ENCODE measurements around the gene MAP7D3. TPM values are rescaled to one million over a fixed set of nuclear protein-coding genes. Genes with fewer than 3 reads are reported as not detected.

Gene MAP7D3
- polyA plus RNA-seq, 1 experiment: 15.7 TPM

GRCh38 chrX:136198010-136198409 is 53.2 kb downstream of the MAP7D3 start:
- no peaks in the 10 kb centered on the region for H3K27me3 ChIP-seq (ENCODE audit: control insufficient read depth, insufficient read depth, low read length)
- POLR2A ChIA-PET: interaction anchor here (0.6 to 0.8 kb wide), 4 partner anchors 15 to 30 kb away, joined by 3 to 9 read pairs (median 6); no protein-coding TSS in a partner anchor
- CTCF ChIA-PET: interaction anchor here (1.7 kb wide), 1 partner anchor 35 kb away, joined by 3 read pairs; no protein-coding TSS in a partner anchor
- H3K36me3 ChIP-seq (ENCODE audit: control insufficient read depth, insufficient read depth, low read length): no peaks in the 10 kb centered on the region
- DNase-seq (ENCODE audit: low read depth): no peak
- TF ChIP-seq, protein P1, sequence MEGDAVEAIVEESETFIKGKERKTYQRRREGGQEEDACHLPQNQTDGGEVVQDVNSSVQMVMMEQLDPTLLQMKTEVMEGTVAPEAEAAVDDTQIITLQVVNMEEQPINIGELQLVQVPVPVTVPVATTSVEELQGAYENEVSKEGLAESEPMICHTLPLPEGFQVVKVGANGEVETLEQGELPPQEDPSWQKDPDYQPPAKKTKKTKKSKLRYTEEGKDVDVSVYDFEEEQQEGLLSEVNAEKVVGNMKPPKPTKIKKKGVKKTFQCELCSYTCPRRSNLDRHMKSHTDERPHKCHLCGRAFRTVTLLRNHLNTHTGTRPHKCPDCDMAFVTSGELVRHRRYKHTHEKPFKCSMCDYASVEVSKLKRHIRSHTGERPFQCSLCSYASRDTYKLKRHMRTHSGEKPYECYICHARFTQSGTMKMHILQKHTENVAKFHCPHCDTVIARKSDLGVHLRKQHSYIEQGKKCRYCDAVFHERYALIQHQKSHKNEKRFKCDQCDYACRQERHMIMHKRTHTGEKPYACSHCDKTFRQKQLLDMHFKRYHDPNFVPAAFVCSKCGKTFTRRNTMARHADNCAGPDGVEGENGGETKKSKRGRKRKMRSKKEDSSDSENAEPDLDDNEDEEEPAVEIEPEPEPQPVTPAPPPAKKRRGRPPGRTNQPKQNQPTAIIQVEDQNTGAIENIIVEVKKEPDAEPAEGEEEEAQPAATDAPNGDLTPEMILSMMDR (IDR thresholded peaks at IDR 0.05; ENCODE audit: insufficient read depth, low read depth, low read length): no peak
- H3K4me3 ChIP-seq (ENCODE audit: low read depth, low read length): peak overlapping the region; percentile 57

DNA sequence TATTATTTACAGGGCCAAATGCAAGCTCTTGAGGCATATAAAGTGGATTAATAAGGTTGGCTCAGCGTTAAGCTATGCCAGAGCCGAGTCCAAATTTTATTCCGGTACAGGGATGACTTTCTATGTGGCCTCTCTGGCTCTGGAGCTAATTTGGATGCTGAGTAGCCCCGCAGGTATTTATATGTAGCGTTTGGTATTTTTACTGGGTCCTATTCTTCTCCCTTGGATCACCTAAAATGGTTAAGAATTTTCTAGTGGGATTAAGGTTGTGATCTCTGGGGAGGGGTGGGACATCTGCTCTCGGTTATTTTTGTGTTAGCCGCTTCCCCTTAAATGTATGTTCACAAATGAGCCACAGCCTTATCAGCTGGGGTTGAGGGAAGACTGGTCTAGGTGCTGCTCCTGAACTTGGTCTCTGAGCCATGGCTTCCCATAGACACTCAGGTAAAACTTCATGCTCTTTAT is 54.5 kb downstream of the MAP7D3 start:
- peak; percentile 79 for DNase-seq (ENCODE audit: low read depth)
- TF ChIP-seq, protein P1 (IDR thresholded peaks at IDR 0.05; ENCODE audit: insufficient read depth, low read depth, low read length): no peak
- ChIA-PET CTCF (interaction anchor here (0.6 to 2.6 kb wide), 4 partner anchors 27 to 168 kb away, joined by 3 to 11 read pairs (median 4); no protein-coding TSS in a partner anchor), POLR2A (interaction anchor here (0.5 to 1.5 kb wide), 4 partner anchors 11 to 224 kb away, joined by 3 to 6 read pairs (median 4); no protein-coding TSS in a partner anchor)
- Histone ChIP-seq H3K27me3 (ENCODE audit: control insufficient read depth, insufficient read depth, low read length) (no peaks in the 10 kb centered on the region), H3K4me3 (ENCODE audit: low read depth, low read length) (peak overlapping the region; percentile 57), H3K36me3 (ENCODE audit: control insufficient read depth, insufficient read depth, low read length) (no peaks in the 10 kb centered on the region)

DNA sequence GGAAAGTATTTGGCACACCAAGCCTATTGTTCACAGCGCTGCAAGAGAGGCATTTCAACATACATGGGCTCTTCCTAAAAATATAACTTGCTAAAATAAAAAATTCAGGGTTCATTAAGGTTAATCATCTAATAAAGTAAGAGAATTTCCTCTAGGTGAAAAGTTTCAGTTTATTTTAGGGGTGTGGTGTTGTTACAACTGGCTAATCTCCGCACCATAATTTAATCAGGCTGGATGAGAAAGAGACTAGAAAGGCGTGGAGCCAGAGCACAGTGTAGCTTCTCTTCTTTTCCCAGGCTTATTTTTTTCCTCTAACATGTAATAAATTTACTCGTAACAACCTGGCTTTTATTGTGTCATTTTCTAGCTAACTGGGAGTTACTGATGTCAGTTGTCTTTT is 56.0 kb downstream of the MAP7D3 start:
- no peaks in the 10 kb centered on the region for H3K36me3 ChIP-seq (ENCODE audit: control insufficient read depth, insufficient read depth, low read length)
- H3K4me3 ChIP-seq (ENCODE audit: low read depth, low read length): no peak overlapping the region
- no peaks in the 10 kb centered on the region for H3K27me3 ChIP-seq (ENCODE audit: control insufficient read depth, insufficient read depth, low read length)
- no peak for DNase-seq (ENCODE audit: low read depth)
- ChIA-PET POLR2A (no interaction called here), CTCF (interaction anchor here (0.6 to 2.6 kb wide), 2 partner anchors 25 to 33 kb away, joined by 4 to 11 read pairs; no protein-coding TSS in a partner anchor)
- TF ChIP-seq, protein P1 (IDR thresholded peaks at IDR 0.05; ENCODE audit: insufficient read depth, low read depth, low read length): no peak

- Histone ChIP-seq H3K27me3 (ENCODE audit: control insufficient read depth, insufficient read depth, low read length) (no peaks in the 10 kb centered on the region), H3K4me3 (ENCODE audit: low read depth, low read length) (no peak overlapping the region), H3K36me3 (ENCODE audit: control insufficient read depth, insufficient read depth, low read length) (no peaks in the 10 kb centered on the region)
- no peak for DNase-seq (ENCODE audit: low read depth)
- POLR2A ChIA-PET: no interaction called here
- CTCF ChIA-PET: no interaction called here
- TF ChIP-seq, protein P1 (IDR thresholded peaks at IDR 0.05; ENCODE audit: insufficient read depth, low read depth, low read length): no peak
Observed at GRCh38 chrX:136194536-136194935, 56.7 kb downstream of the MAP7D3 start.

DNA sequence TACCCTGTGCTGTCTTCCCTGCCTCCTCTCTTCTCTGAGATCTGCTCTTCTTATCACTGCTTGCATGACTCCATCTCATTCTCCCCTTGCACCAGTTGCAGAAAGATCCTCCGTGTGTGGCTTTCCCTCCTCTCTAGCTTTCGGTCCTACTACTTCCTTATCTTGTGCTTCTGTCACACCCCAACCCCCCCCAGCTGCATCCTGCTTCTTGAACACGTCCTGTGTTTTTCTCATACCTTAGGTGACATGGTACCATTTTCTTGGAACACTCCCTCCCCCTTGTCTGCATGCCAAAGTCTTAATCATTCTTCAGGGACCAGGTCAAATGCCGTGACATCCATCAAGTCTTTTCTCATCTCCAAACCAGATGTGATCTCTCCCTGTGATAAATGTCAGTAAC is 57.4 kb downstream of the MAP7D3 start:
- CTCF ChIA-PET: no interaction called here
- TF ChIP-seq, protein P1 (IDR thresholded peaks at IDR 0.05; ENCODE audit: insufficient read depth, low read depth, low read length): no peak
- DNase-seq (ENCODE audit: low read depth): no peak
- Histone ChIP-seq H3K4me3 (ENCODE audit: low read depth, low read length) (no peak overlapping the region), H3K27me3 (ENCODE audit: control insufficient read depth, insufficient read depth, low read length) (no peaks in the 10 kb centered on the region), H3K36me3 (ENCODE audit: control insufficient read depth, insufficient read depth, low read length) (no peaks in the 10 kb centered on the region)
- POLR2A ChIA-PET: interaction anchor here (0.6 kb wide), 1 partner anchor 9 kb away, joined by 3 read pairs; no protein-coding TSS in a partner anchor
